A549 treated with DMSO at 1 μM for 4 hours (cell line): Measurements from ENCODE around the gene NALCN. TPM values are rescaled to one million over a fixed set of nuclear protein-coding genes. Genes with fewer than 3 reads are reported as not detected.

Source experiments
- total RNA-seq: library from RNA; stranded (reverse); fragments of 200-300 nt; extraction: Qiagen RNA extraction; gene quantifications from 5 replicates; pipeline ENCODE4 v1.2.3, GENCODE V29; 2022; ENCODE audit warnings: low read depth

Gene NALCN
- total RNA-seq, result 3.3 to 5.2 TPM (median 4.6 TPM) in 5 replicates

GRCh38 chr13:101416181-101417042 is at the start of gene NALCN:
Gene NALCN, minus strand, starts transcription at chr13:101416508. Its CDS starts 17,382 bp downstream, at chr13:101399126.

GRCh38 chr13:101452519-101453485 is 36.5 kb upstream of the NALCN start, which contains the start of gene ITGBL1:
Gene ITGBL1, plus strand, starts transcription at chr13:101452675. Its CDS starts 159 bp downstream, at chr13:101452834.

Other genes starting within 250 kb of the NALCN start
- 1.0 to 2.0 TPM (median 1.8 TPM) in 5 replicates for gene ITGBL1, start 36.2 kb upstream of the NALCN start, total RNA-seq